ENCODE results near the gene PPP2R5C. TPM values are rescaled to one million over a fixed set of nuclear protein-coding genes. Genes with fewer than 3 reads are reported as not detected.

PPP2R5C gene
- total and polyA plus RNA-seq, 2 experiments from 2014 or later = 60.4 to 84.9 TPM

- no peak for TF ChIP-seq CTCF (IDR thresholded peaks at IDR 0.05; ENCODE audit: low read depth, low read length)
- Histone ChIP-seq H3K27me3 (no peaks in the 10 kb centered on the region), H3K4me3 (no peak overlapping the region), H3K36me3 (peaks cover 60% of the 10 kb centered on the region), H3K4me1 (ENCODE audit: low read depth) (no peaks in the 10 kb centered on the region), H3K9me3 (ENCODE audit: low read depth) (no peaks in the 10 kb centered on the region), H3K27ac (no peak overlapping the region)
- no peak for DNase-seq (ENCODE audit: low read depth in 1 of 2, low spot score in 1 of 2)
Observed at GRCh38 chr14:101898416-101898815, 136.9 kb downstream of the PPP2R5C start.

GRCh38 chr14:101899263-101899662 lies 137.8 kb downstream of the PPP2R5C start:
- no peaks in the 10 kb centered on the region for H3K9me3 ChIP-seq (ENCODE audit: low read depth)
- H3K4me3 ChIP-seq = no peak overlapping the region
- no peaks in the 10 kb centered on the region for H3K4me1 ChIP-seq (ENCODE audit: low read depth)
- DNase-seq (ENCODE audit: low read depth in 1 of 2, low spot score in 1 of 2) = no peak
- H3K36me3 ChIP-seq = peaks cover 61% of the 10 kb centered on the region
- no peak overlapping the region for H3K27ac ChIP-seq
- no peak for TF ChIP-seq CTCF (IDR thresholded peaks at IDR 0.05; ENCODE audit: low read depth, low read length)
- H3K27me3 ChIP-seq = no peaks in the 10 kb centered on the region

GRCh38 chr14:101900253-101900652 lies 138.7 kb downstream of the PPP2R5C start:
- no peaks in the 10 kb centered on the region for H3K27me3 ChIP-seq
- peaks cover 58% of the 10 kb centered on the region for H3K36me3 ChIP-seq
- no peak for DNase-seq (ENCODE audit: low read depth in 1 of 2, low spot score in 1 of 2)
- no peak overlapping the region for H3K27ac ChIP-seq
- no peaks in the 10 kb centered on the region for H3K9me3 ChIP-seq (ENCODE audit: low read depth)
- no peak overlapping the region for H3K4me3 ChIP-seq
- TF ChIP-seq CTCF (IDR thresholded peaks at IDR 0.05; ENCODE audit: low read depth, low read length) = no peak
- no peaks in the 10 kb centered on the region for H3K4me1 ChIP-seq (ENCODE audit: low read depth)

GRCh38 chr14:101903111-101903561 lies 141.6 kb downstream of the PPP2R5C start:
- no peak overlapping the region for H3K27ac ChIP-seq
- H3K4me3 ChIP-seq = no peak overlapping the region
- TF ChIP-seq CTCF (IDR thresholded peaks at IDR 0.05; ENCODE audit: low read depth, low read length) = no peak
- H3K4me1 ChIP-seq (ENCODE audit: low read depth) = no peaks in the 10 kb centered on the region
- no peaks in the 10 kb centered on the region for H3K9me3 ChIP-seq (ENCODE audit: low read depth)
- H3K36me3 ChIP-seq = peaks cover 64% of the 10 kb centered on the region
- DNase-seq (ENCODE audit: low read depth in 1 of 2, low spot score in 1 of 2) = no peak
- H3K27me3 ChIP-seq = no peaks in the 10 kb centered on the region

GRCh38 chr14:101905614-101906013 lies 144.1 kb downstream of the PPP2R5C start:
- Histone ChIP-seq H3K27me3 (no peaks in the 10 kb centered on the region), H3K4me3 (no peak overlapping the region), H3K9me3 (ENCODE audit: low read depth) (no peaks in the 10 kb centered on the region), H3K27ac (no peak overlapping the region), H3K36me3 (peaks cover 64% of the 10 kb centered on the region), H3K4me1 (ENCODE audit: low read depth) (no peaks in the 10 kb centered on the region)
- no peak for TF ChIP-seq CTCF (IDR thresholded peaks at IDR 0.05; ENCODE audit: low read depth, low read length)
- DNase-seq (ENCODE audit: low read depth in 1 of 2, low spot score in 1 of 2) = no peak

- Histone ChIP-seq H3K36me3 (peaks cover 57% of the 10 kb centered on the region), H3K9me3 (ENCODE audit: low read depth) (no peaks in the 10 kb centered on the region), H3K27me3 (no peaks in the 10 kb centered on the region)
Observed at GRCh38 chr14:101906645-101907044, 145.1 kb downstream of the PPP2R5C start.

More at GRCh38 chr14:101906645-101907044, 145.1 kb downstream of the PPP2R5C start:
- no peak overlapping the region for H3K27ac ChIP-seq
- no peaks in the 10 kb centered on the region for H3K4me1 ChIP-seq (ENCODE audit: low read depth)
- H3K4me3 ChIP-seq = no peak overlapping the region
- DNase-seq (ENCODE audit: low read depth in 1 of 2, low spot score in 1 of 2) = no peak
- no peak for TF ChIP-seq CTCF (IDR thresholded peaks at IDR 0.05; ENCODE audit: low read depth, low read length)

Data from cardiac muscle cell (in vitro differentiated cells and primary cell).